Activated naive CD4-positive, alpha-beta T cell treated with anti-CD3 and anti-CD28 coated beads, Interleukin-2, amount 10 ng/mL, durations not matched to agents 7 days and 5 days (primary cell): ENCODE measurements around the gene ACTR6.
A peak's percentile ranks its signal among the peaks of the same experiment; 100 is the strongest.
"Not testable (repeated sequence)": the region's sequence is repeated elsewhere in the genome, so short reads cannot be mapped to it uniquely, and the experiment has no call there.

Source experiments
- CTCF ChIA-PET: fragments of 350-600 bp; sonication (Branson Sonifier 250); formaldehyde crosslinking; loops from one replicate; lab custom pipeline; 2021; ENCODE audit warnings: antibody characterized with exemption; lab: Charles Lee
- DNase-seq: peaks from one replicate; pipeline ENCODE4 v3.0.0-alpha.2; 2020
- H3K27ac Mint-ChIP-seq: one replicate; pipeline ENCODE4 v1.8.0; 2021; ENCODE audit warnings: mild to moderate bottlenecking, moderate library complexity, mixed read lengths
- H3K27me3 Mint-ChIP-seq: one replicate; pipeline ENCODE4 v1.8.0; 2021; ENCODE audit warnings: mild to moderate bottlenecking, mixed read lengths
- H3K36me3 Mint-ChIP-seq: one replicate; pipeline ENCODE4 v1.8.0; 2021; ENCODE audit warnings: mixed read lengths
- H3K4me1 Mint-ChIP-seq: one replicate; pipeline ENCODE4 v1.8.0; 2021; ENCODE audit warnings: mixed read lengths
- H3K4me3 Mint-ChIP-seq: one replicate; pipeline ENCODE4 v1.8.0; 2021; ENCODE audit warnings: mild to moderate bottlenecking, moderate library complexity, mixed read lengths
- H3K9me3 Mint-ChIP-seq: one replicate; pipeline ENCODE4 v1.8.0; 2021; ENCODE audit warnings: mixed read lengths

Gene ACTR6

DNA sequence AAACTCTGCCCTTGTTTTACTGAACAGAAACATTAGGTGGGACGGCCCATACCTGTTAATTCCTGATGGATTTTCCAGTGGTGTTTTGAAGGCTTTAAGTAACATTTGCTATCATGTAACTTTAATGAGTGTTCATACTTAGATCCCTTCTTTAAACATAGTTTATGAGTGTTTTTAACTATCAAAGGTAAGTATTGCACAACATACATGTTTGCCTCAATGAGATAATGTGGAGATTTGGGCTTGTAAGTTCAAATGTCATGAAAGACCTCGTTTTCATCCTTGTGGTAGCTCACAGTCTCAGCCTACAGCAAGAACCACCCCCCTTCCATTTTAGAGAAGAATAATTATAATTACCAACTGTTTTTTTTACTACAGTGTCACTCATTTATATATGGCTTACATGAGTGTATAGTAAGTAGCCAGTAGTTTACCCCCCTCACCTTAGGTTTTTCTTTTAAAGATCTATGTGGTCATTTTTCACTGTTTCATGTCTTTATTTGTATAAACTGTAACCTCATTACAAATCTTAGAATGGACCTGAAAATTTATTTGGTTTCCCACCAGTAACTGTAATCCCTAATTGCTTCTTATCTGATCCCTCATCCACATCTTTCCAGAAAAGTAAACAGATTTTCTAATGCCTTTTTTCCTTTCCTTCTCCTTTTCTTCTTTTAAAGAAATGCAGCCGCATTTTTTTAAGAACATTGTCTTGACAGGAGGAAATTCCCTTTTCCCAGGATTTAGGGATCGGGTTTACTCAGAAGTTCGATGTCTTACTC, 18.9 kb downstream of the ACTR6 start:
- no peaks in the 10 kb centered on the region for H3K4me1 Mint-ChIP-seq
- CTCF ChIA-PET = no interaction called here
- no peaks in the 10 kb centered on the region for H3K27me3 Mint-ChIP-seq
- no peak overlapping the region for H3K27ac Mint-ChIP-seq
- DNase-seq = no peak
- no peaks in the 10 kb centered on the region for H3K9me3 Mint-ChIP-seq
- no peak overlapping the region for H3K4me3 Mint-ChIP-seq
- peaks cover 32% of the 10 kb centered on the region for H3K36me3 Mint-ChIP-seq

DNA sequence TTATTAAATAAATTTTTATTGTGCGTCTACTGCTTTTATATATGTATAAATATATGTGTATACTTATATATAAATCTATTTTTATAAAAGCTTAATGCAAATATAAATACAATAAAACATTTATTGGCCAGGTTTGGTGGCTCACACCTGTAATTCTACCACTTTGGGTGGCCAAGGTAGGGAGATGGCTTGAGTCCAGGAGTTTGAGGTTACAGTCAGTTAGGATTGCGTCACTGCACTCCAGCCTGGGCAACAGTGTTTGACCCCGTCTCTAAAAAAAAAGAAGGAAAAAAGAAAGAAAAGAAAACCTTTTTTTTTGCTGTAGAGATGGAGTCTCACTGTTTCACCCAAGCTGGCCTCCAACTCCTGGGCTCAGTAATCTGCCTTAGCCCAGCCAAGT, 20.9 kb downstream of the ACTR6 start:
- H3K36me3 Mint-ChIP-seq = peaks cover 33% of the 10 kb centered on the region
- H3K4me3 Mint-ChIP-seq = no peak overlapping the region
- H3K9me3 Mint-ChIP-seq = no peaks in the 10 kb centered on the region
- H3K4me1 Mint-ChIP-seq = no peaks in the 10 kb centered on the region
- no peak overlapping the region for H3K27ac Mint-ChIP-seq
- no peak for DNase-seq
- H3K27me3 Mint-ChIP-seq = no peaks in the 10 kb centered on the region
- CTCF ChIA-PET = no interaction called here

DNA sequence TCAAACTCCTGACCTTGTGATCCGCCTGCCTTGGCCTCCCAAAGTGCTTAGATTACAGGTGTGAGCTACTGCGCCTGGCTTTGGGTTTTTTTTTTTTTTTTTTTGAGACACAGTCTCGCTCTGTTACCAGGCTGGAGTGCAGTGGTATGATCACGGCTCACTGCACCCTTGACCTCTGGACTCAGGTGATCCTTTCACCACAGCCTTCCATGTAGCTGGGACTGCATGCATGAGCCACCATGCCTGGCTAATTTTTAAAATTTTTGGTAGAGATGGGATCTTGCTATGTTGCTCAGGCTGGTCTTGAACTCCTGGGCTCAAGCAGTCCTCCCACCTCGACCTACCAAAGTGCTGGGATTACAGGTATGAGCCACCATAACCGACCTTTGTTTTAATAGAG, 21.6 kb downstream of the ACTR6 start:
- peaks cover 31% of the 10 kb centered on the region for H3K36me3 Mint-ChIP-seq
- H3K27me3 Mint-ChIP-seq, DNase-seq, H3K4me3 Mint-ChIP-seq, H3K27ac Mint-ChIP-seq, H3K9me3 Mint-ChIP-seq, H3K4me1 Mint-ChIP-seq: not testable (repeated sequence)
- CTCF ChIA-PET = interaction anchor here (0.9 kb wide), 1 partner anchor 30 kb away, joined by 3 read pairs; no protein-coding TSS in a partner anchor

DNA sequence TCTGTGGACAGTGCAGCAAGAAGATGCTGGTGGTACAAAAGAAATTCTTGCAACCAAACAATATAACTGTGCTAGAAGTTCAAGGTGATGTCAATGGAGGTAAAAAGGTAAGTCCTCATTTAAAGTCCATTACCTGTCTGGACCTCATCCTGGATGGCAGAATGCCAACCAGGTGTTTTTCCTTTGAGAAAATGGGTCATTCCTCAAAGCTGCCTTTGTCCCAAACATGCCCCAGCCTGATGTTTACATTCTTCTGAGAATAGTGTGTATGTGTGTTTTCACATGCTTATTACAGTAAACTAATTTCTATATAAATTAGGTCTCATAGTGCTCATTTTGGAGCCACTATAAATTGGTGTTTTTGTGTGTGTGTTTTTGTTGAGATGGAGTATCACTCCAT, 24.9 kb downstream of the ACTR6 start:
- Mint-ChIP-seq H3K4me3 (no peak overlapping the region), H3K27ac (no peak overlapping the region), H3K4me1 (no peaks in the 10 kb centered on the region), H3K36me3 (peaks cover 21% of the 10 kb centered on the region), H3K27me3 (no peaks in the 10 kb centered on the region), H3K9me3 (no peaks in the 10 kb centered on the region)
- no peak for DNase-seq
- CTCF ChIA-PET = interaction anchor here (1.1 kb wide), 1 partner anchor 179 kb away, joined by 3 read pairs; no protein-coding TSS in a partner anchor

DNA sequence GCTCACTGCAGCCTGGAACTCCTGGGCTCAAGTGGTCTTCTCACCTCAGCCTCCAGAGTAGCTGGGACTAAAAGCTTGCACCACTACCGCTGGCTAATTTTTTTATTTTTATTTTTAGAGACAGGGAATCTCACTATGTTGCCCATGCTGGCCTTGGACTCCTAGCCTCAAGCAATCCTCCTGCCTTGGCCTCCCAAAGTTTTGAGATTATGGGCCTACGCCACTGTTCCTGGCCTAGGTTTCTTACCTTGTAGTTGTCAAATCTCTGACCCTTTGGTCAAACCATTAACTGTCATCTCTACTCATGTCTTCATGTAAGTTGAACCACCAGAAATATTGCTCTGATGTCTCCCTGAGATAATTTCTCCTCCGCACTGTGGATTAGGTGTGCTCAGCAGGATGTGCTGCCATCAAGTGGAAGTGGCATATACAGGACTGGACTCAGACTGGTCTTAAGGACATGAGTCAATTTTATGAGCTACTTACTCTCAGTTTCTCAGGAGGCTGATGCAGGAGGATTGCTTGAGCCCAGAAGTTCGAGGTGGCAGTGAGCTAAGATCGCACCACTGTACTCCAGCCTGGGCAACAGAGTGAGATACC, 28.5 kb downstream of the ACTR6 start:
- Mint-ChIP-seq H3K36me3 (peaks cover 7% of the 10 kb centered on the region), H3K27me3 (no peaks in the 10 kb centered on the region), H3K4me1 (no peaks in the 10 kb centered on the region), H3K9me3 (no peaks in the 10 kb centered on the region), H3K4me3 (no peak overlapping the region), H3K27ac (no peak overlapping the region)
- CTCF ChIA-PET = interaction anchor here (0.6 to 2.3 kb wide), 5 partner anchors 12 to 1414 kb away, joined by 3 to 6 read pairs (median 4); no protein-coding TSS in a partner anchor
- no peak for DNase-seq

DNA sequence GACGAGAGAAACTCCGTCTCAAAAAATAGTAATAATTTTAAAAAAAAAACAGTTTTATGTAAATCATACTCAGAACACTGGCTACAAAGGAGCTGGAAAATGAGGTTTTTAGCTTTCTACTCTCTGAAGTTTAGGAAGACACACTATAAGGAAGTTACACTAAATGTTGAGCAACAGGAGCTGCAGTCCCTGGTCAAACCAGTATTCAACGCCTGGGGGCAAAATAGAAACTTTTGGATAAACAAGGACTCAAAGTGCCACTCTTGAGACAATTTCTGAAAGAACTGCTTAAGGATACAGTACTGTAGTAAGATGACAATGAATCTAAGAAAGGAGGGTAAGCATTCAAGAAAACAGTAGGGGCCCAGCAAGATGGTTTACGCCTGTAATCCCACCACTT, 29.3 kb downstream of the ACTR6 start:
- H3K27ac Mint-ChIP-seq = no peak overlapping the region
- H3K4me3 Mint-ChIP-seq = no peak overlapping the region
- peaks cover 7% of the 10 kb centered on the region for H3K36me3 Mint-ChIP-seq
- CTCF ChIA-PET = interaction anchor here (0.6 to 2.3 kb wide), 3 partner anchors 75 to 175 kb away, joined by 3 to 6 read pairs (median 5); no protein-coding TSS in a partner anchor
- H3K27me3 Mint-ChIP-seq = no peaks in the 10 kb centered on the region
- H3K4me1 Mint-ChIP-seq = no peaks in the 10 kb centered on the region
- DNase-seq = no peak
- H3K9me3 Mint-ChIP-seq = no peaks in the 10 kb centered on the region

DNA sequence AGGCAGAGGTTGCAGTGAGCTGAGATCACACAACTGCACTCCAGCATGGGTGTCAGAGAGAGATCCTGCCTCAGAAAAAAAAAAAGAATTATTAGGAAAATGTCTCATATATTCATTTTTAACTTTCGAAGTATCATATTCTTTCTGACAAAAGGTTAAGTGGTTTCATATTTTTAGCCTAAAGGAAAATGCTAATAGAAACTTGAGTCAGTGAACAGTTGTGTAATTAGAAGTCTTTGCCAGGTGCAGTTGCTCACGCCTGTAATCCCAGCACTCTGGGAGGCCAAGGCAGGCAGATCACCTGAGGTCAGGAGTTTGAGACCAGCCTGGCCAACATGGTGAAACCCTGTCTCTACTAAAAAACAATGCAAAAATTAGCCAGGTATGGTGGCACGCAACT, 31.3 kb downstream of the ACTR6 start:
- H3K4me1 Mint-ChIP-seq, H3K36me3 Mint-ChIP-seq, H3K27me3 Mint-ChIP-seq, H3K9me3 Mint-ChIP-seq, DNase-seq, H3K4me3 Mint-ChIP-seq, H3K27ac Mint-ChIP-seq: not testable (repeated sequence)
- CTCF ChIA-PET = interaction anchor here (2.5 to 4.6 kb wide), 2 partner anchors 172 to 440 kb away, joined by 8 to 57 read pairs; no protein-coding TSS in a partner anchor

DNA sequence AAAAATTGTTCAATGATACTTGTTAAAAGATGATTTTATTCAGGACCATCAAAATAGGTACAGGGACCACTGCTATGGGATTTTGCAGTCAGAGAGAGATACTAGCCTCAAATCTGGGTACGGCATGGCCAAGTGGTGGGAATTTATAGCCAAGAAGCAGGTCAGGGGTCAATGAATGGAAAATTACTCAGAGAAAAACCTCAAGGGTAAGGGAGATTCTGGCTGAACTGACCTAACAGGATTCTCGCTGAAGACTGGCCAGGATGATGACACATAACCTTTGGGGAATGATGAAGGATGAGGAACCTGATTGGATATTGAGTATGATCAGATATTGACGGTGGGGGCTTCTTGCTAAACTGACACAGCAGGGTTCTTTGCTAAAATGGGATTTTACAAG, 33.6 kb downstream of the ACTR6 start:
- H3K36me3 Mint-ChIP-seq = no peaks in the 10 kb centered on the region
- H3K27ac Mint-ChIP-seq = no peak overlapping the region
- CTCF ChIA-PET = interaction anchor here (0.7 to 4.6 kb wide), 6 partner anchors 63 to 438 kb away, joined by 3 to 57 read pairs (median 5); no protein-coding TSS in a partner anchor
- no peaks in the 10 kb centered on the region for H3K4me1 Mint-ChIP-seq
- no peak for DNase-seq
- no peak overlapping the region for H3K4me3 Mint-ChIP-seq
- H3K9me3 Mint-ChIP-seq = no peaks in the 10 kb centered on the region
- no peaks in the 10 kb centered on the region for H3K27me3 Mint-ChIP-seq

DNA sequence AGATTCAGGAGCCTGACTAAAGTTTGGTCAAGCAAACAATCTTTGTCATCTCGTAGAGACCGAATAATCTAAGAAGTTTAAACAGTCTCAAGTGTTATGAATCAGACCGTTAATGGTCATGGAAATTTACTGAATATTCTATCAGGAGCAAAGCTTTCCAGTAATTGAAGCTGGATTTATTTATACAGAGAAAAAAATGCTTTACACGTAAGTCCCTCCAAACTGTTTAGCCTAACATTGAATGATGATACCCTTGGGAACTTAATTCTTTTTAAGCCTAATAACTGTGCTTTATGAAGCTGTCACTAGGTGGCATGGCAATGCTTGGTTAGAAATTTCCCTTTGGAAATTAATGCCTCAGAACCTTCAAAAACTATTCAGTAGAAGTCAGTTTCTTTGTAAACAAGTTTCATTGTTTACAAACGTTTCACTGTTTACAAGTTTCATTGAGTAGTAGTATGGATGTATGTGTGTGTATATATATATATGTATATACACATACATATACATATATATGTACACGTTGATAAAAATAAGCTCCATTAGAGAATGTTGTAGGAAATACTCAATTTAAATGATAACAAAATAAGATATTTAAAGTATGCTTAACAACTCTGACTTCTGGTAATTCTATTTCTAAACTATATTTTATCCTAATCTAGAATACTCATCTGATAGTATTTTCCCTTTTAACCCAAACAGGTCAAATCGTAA, 34.1 kb downstream of the ACTR6 start:
- peak; percentile 29 for DNase-seq
- no peaks in the 10 kb centered on the region for H3K27me3 Mint-ChIP-seq
- no peaks in the 10 kb centered on the region for H3K4me1 Mint-ChIP-seq
- no peaks in the 10 kb centered on the region for H3K9me3 Mint-ChIP-seq
- CTCF ChIA-PET = interaction anchor here (0.5 to 4.6 kb wide), 10 partner anchors 32 to 437 kb away, joined by 3 to 57 read pairs (median 3); partner anchors contain the start of genes DEPDC4 and SCYL2
- H3K36me3 Mint-ChIP-seq = no peaks in the 10 kb centered on the region
- H3K4me3 Mint-ChIP-seq = no peak overlapping the region
- no peak overlapping the region for H3K27ac Mint-ChIP-seq

DNA sequence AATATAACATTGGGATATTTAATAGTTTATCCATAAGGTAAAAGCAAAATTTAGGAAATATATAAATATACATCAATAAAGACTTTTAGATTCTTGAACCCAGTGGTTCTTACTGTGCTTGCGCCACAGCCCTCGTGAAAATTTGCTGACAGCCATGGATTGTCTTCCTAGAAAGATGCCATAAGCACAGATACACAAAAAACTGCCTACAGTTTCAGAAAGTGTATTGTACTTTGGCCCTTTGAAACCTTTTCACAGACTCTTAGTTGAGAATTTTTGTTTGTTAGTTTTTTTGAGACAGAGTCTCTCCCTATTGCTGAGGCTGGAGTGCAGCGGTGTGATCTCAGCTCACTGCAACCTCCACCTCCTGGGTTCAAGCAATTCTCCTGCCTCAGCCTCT, 38.2 kb downstream of the ACTR6 start:
- CTCF ChIA-PET = no interaction called here
- Mint-ChIP-seq H3K27me3 (no peaks in the 10 kb centered on the region), H3K36me3 (no peaks in the 10 kb centered on the region), H3K9me3 (no peaks in the 10 kb centered on the region), H3K4me3 (no peak overlapping the region), H3K4me1 (no peaks in the 10 kb centered on the region), H3K27ac (no peak overlapping the region)
- no peak for DNase-seq

DNA sequence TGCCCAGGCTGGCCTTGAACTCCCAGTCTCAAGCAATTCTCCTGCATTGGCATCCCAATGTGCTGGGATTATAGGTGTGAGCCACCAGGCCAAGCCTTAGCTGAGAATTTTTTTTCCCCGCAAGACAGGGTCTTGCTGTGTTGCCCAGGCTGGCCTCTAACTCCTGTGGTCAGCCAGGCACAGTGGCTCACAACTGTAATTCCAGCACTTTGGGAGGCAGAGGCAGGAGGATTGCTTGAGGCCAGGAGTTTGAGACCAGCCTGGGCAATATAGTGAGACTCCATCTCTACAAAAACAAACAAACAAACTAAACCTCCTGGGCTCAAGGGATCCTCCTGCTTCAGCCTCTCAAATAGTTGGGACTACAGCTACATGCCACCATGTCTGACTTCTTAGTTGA, 39.0 kb downstream of the ACTR6 start:
- H3K4me1 Mint-ChIP-seq = no peaks in the 10 kb centered on the region

DNA sequence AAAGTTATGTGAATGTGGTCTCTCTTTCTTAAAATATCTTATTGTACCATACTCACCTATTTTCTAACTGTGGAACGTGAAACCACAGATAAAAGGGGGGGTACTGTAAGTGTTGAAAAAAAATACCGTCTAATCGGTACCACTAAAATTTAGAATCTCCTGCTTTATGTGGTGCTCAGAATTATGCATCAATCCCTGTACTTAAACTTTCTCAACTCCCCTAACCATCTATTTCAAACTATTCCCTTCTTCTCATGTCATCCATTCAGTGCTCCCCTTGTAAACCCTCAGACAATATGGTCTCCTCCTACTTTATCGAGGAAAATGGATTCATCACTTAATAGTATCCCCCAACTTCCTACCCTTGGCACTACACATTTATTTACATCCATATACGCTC, 42.5 kb downstream of the ACTR6 start:
- no peaks in the 10 kb centered on the region for H3K9me3 Mint-ChIP-seq
- CTCF ChIA-PET = no interaction called here
- DNase-seq = no peak
- H3K36me3 Mint-ChIP-seq = no peaks in the 10 kb centered on the region
- H3K27ac Mint-ChIP-seq = no peak overlapping the region
- H3K4me1 Mint-ChIP-seq = no peaks in the 10 kb centered on the region
- no peak overlapping the region for H3K4me3 Mint-ChIP-seq
- H3K27me3 Mint-ChIP-seq = no peaks in the 10 kb centered on the region

More for the DNA sequence above, 39.0 kb downstream of the ACTR6 start:
- Mint-ChIP-seq H3K9me3 (no peaks in the 10 kb centered on the region), H3K27me3 (no peaks in the 10 kb centered on the region), H3K27ac (no peak overlapping the region), H3K4me3 (no peak overlapping the region), H3K36me3 (no peaks in the 10 kb centered on the region)
- CTCF ChIA-PET = no interaction called here
- no peak for DNase-seq

DNA sequence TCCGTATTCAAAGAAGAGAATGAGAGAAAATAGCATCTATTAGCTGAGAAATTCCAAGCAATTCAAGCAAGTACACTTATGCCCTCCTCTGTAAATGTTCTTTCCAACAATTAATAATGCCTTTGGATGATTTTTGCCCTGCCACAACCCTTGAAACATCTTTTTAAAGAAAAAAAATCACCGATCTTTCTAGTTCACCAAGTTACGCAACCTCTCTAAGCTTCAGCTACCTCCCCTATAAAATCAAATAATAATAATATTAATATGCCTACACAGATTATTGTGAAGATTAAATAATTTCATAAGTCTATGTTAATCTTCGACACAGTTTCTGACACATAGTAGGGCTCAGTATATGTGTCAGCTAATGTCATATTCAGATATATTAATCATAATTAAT, 47.1 kb downstream of the ACTR6 start:
- Mint-ChIP-seq H3K27ac (no peak overlapping the region), H3K36me3 (no peaks in the 10 kb centered on the region), H3K4me1 (no peaks in the 10 kb centered on the region), H3K4me3 (no peak overlapping the region), H3K9me3 (no peaks in the 10 kb centered on the region), H3K27me3 (no peaks in the 10 kb centered on the region)
- CTCF ChIA-PET = no interaction called here
- DNase-seq = no peak

DNA sequence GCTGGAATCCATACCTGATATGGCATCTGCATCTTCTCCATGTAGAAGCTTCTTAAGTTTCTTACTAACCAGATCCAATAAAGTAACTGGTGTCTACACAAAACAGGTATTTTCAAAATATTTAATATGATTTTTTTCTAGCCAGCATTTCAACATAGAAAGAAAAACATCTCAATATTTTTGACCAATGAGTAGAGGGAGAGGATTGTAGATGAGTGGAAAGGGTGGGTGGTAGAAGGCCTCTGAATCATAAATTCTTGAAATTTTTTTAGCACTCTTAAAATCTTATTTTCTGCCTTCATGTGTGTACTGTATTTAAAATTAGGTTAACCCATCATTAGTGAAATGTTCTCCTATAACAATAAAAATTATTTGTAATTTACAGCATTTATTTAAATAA, 48.3 kb downstream of the ACTR6 start:
- CTCF ChIA-PET = no interaction called here
- H3K4me1 Mint-ChIP-seq = no peaks in the 10 kb centered on the region
- no peak overlapping the region for H3K27ac Mint-ChIP-seq
- H3K9me3 Mint-ChIP-seq = no peaks in the 10 kb centered on the region
- no peaks in the 10 kb centered on the region for H3K27me3 Mint-ChIP-seq
- DNase-seq = no peak
- no peaks in the 10 kb centered on the region for H3K36me3 Mint-ChIP-seq
- H3K4me3 Mint-ChIP-seq = no peak overlapping the region
